ENCODE results near the gene VPS35.

Gene VPS35

DNA sequence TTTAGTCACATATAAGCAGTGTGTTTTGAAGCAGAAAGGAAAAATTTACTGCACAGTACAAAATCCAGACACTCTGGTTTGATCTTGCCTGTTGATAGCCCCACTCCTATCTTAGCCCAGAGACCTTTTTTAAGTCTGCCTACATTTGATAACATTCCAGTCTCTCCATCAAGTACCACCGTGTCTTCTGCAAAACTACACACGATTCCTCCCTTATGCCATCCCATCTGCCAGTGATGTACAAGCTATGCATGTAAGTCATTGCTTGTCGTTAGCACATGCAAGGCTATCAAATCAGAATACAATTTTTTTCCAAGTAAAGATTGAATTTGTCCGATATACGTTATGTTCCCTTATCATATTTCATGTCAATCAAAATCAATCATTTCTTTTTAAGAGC lies 82.7 kb downstream of the VPS35 start:
- no peak for DNase-seq
